Panc1 (cell line): ENCODE data around the gene S100A2.

Source experiments
- POLR2AphosphoS5 ChIP-seq: IDR thresholded peaks from 2 replicates; pipeline ENCODE4 v1.6.1; 2012; ENCODE audit warnings: mild to moderate bottlenecking, low read depth, low read length, moderate library complexity
- SIN3A ChIP-seq: IDR thresholded peaks from 2 replicates; pipeline ENCODE4 v1.6.1; 2012; ENCODE audit warnings: low read depth, mild to moderate bottlenecking, low read length, moderate library complexity, borderline replicate concordance; ENCODE audit not compliant: insufficient read depth
- TCF7L2 ChIP-seq: IDR thresholded peaks from 2 replicates; pipeline ENCODE4 v1.6.1; 2011; ENCODE audit warnings: mild to moderate bottlenecking, low read depth, low read length, inconsistent platforms
- TF ChIP-seq, protein P1 (sequence below): fragments of 450-650 bp; IDR thresholded peaks from 2 replicates; pipeline ENCODE4 v1.5.1; 2017; ENCODE audit warnings: mild to moderate bottlenecking
- TF ChIP-seq, protein P2 (sequence below), 2 experiments: IDR thresholded peaks; 2 replicates each; pipeline ENCODE4 v1.6.1; 2011 to 2012; ENCODE audit warnings: low read depth in 2 of 2, control low read depth in 1 of 2, low read length in 1 of 2, mild to moderate bottlenecking in 1 of 2, moderate library complexity in 1 of 2; ENCODE audit not compliant: insufficient read depth in 1 of 2

DNA sequence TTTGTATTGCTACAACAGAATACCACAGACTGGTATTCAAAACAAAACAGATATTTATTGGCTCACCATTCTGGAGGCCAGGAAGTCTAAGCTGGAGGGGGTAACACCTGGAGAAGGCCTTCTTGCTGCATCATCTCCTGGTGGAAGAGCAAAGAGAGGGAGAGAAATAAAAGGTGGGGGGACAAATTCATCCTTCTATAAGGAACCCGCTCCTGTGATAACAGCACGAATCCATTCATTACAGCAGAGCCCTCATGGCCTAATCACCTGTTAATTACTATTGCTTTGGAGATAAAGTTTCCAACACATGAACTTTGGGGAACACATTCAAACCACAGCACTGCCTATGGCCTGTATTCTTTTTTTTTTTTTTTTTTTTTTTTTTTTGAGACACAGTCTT, 5.4 kb downstream of the S100A2 start:
- TF ChIP-seq, protein P1, sequence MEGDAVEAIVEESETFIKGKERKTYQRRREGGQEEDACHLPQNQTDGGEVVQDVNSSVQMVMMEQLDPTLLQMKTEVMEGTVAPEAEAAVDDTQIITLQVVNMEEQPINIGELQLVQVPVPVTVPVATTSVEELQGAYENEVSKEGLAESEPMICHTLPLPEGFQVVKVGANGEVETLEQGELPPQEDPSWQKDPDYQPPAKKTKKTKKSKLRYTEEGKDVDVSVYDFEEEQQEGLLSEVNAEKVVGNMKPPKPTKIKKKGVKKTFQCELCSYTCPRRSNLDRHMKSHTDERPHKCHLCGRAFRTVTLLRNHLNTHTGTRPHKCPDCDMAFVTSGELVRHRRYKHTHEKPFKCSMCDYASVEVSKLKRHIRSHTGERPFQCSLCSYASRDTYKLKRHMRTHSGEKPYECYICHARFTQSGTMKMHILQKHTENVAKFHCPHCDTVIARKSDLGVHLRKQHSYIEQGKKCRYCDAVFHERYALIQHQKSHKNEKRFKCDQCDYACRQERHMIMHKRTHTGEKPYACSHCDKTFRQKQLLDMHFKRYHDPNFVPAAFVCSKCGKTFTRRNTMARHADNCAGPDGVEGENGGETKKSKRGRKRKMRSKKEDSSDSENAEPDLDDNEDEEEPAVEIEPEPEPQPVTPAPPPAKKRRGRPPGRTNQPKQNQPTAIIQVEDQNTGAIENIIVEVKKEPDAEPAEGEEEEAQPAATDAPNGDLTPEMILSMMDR, result no peak
- TF ChIP-seq POLR2AphosphoS5 (no peak), TCF7L2 (no peak), SIN3A (no peak)
- TF ChIP-seq, protein P2, sequence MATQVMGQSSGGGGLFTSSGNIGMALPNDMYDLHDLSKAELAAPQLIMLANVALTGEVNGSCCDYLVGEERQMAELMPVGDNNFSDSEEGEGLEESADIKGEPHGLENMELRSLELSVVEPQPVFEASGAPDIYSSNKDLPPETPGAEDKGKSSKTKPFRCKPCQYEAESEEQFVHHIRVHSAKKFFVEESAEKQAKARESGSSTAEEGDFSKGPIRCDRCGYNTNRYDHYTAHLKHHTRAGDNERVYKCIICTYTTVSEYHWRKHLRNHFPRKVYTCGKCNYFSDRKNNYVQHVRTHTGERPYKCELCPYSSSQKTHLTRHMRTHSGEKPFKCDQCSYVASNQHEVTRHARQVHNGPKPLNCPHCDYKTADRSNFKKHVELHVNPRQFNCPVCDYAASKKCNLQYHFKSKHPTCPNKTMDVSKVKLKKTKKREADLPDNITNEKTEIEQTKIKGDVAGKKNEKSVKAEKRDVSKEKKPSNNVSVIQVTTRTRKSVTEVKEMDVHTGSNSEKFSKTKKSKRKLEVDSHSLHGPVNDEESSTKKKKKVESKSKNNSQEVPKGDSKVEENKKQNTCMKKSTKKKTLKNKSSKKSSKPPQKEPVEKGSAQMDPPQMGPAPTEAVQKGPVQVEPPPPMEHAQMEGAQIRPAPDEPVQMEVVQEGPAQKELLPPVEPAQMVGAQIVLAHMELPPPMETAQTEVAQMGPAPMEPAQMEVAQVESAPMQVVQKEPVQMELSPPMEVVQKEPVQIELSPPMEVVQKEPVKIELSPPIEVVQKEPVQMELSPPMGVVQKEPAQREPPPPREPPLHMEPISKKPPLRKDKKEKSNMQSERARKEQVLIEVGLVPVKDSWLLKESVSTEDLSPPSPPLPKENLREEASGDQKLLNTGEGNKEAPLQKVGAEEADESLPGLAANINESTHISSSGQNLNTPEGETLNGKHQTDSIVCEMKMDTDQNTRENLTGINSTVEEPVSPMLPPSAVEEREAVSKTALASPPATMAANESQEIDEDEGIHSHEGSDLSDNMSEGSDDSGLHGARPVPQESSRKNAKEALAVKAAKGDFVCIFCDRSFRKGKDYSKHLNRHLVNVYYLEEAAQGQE (IDR thresholded peaks at IDR 0.05; ENCODE audit: insufficient read depth in 1 of 2, low read depth in 2 of 2, low read length in 1 of 2), result no peak
